Measurements from ENCODE around the gene AHRR.

DNA sequence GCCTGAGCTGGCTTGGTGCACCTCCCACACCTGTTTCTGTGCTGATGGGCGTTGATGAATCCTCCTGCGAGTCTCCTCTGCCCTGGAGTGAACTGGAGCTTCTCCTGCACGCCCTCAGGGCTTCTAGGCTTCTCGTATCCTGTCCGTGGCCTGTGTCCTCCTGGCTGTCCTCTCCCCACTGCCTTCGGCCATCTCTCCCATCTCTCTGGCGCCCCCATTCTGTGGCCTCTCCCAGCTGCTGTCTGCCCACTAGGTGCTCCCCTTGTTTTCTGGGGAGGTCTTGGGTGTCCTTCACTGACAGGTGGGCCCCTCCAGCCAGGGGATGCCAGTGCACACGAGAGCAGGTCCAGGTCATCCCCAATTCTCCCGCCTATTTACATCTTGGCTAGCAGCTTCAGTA is 28.8 kb downstream of the AHRR start:
- TF ChIP-seq, protein P1, sequence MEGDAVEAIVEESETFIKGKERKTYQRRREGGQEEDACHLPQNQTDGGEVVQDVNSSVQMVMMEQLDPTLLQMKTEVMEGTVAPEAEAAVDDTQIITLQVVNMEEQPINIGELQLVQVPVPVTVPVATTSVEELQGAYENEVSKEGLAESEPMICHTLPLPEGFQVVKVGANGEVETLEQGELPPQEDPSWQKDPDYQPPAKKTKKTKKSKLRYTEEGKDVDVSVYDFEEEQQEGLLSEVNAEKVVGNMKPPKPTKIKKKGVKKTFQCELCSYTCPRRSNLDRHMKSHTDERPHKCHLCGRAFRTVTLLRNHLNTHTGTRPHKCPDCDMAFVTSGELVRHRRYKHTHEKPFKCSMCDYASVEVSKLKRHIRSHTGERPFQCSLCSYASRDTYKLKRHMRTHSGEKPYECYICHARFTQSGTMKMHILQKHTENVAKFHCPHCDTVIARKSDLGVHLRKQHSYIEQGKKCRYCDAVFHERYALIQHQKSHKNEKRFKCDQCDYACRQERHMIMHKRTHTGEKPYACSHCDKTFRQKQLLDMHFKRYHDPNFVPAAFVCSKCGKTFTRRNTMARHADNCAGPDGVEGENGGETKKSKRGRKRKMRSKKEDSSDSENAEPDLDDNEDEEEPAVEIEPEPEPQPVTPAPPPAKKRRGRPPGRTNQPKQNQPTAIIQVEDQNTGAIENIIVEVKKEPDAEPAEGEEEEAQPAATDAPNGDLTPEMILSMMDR (conservative IDR thresholded peaks at IDR 0.05 in 1 of 2, IDR thresholded peaks at IDR 0.05 in 1 of 2; ENCODE audit: low read depth in 1 of 2, low read length in 2 of 2), result peak in 1 of 2 donors; percentile 14
- TF ChIP-seq EZH2 (IDR thresholded peaks at IDR 0.05; ENCODE audit: low read length, missing control alignments), result no peak

Measured in fibroblast of lung (primary cell).